SK-N-SH treated with all-trans-retinoic acid at 6 μM for 48 hours (cell line): ENCODE data around the gene TNNI3K.

Source experiments
- ARNTL ChIP-seq: fragments of 450-650 bp; formaldehyde crosslinking; IDR thresholded peaks from 2 replicates; pipeline ENCODE4 v1.5.0; 2020; ENCODE audit warnings: low read depth, mild to moderate bottlenecking, moderate library complexity, borderline replicate concordance
- BACH2 ChIP-seq: fragments of 250-450 bp; sonication (Bioruptor Pico); IDR thresholded peaks from 2 replicates; pipeline ENCODE4 v1.9.0; 2021; ENCODE audit warnings: mild to moderate bottlenecking, borderline replicate concordance
- CREB5 ChIP-seq: fragments of 250-450 bp; sonication (Bioruptor Pico); IDR thresholded peaks from 2 replicates; pipeline ENCODE4 v1.5.1; 2020; ENCODE audit warnings: low read depth, mild to moderate bottlenecking, moderate library complexity
- ESRRG ChIP-seq: fragments of 250-450 bp; sonication (Bioruptor Pico); IDR thresholded peaks from 2 replicates; pipeline ENCODE4 v1.6.1; 2021; ENCODE audit warnings: mild to moderate bottlenecking
- ISL1 ChIP-seq: fragments of 250-450 bp; sonication (Bioruptor Pico); IDR thresholded peaks from 2 replicates; pipeline ENCODE4 v2.1.2; 2022; ENCODE audit warnings: mild to moderate bottlenecking, moderate library complexity
- OSR1 ChIP-seq: fragments of 250-450 bp; sonication (Bioruptor Pico); IDR thresholded peaks from 2 replicates; pipeline ENCODE4 v1.8.0; 2022; ENCODE audit warnings: moderate library complexity, mild to moderate bottlenecking, inconsistent platforms
- RARB ChIP-seq: fragments of 250-450 bp; sonication (Bioruptor Pico); IDR thresholded peaks from 2 replicates; pipeline ENCODE4 v1.8.0; 2021; ENCODE audit warnings: mild to moderate bottlenecking, moderate library complexity
- ZC3H10 ChIP-seq: fragments of 250-450 bp; sonication (Bioruptor Pico); IDR thresholded peaks from 2 replicates; pipeline ENCODE4 v1.5.1; 2021; ENCODE audit warnings: mild to moderate bottlenecking, moderate library complexity
- ZFP3 ChIP-seq: fragments of 250-450 bp; sonication (Bioruptor Pico); IDR thresholded peaks from 2 replicates; pipeline ENCODE4 v1.5.0; 2020; ENCODE audit warnings: mild to moderate bottlenecking, moderate library complexity
- ZFP30 ChIP-seq: fragments of 450-650 bp; formaldehyde crosslinking; IDR thresholded peaks from 2 replicates; pipeline ENCODE4 v1.5.0; 2022; ENCODE audit warnings: mild to moderate bottlenecking, moderate library complexity
- TF ChIP-seq, protein P1 (sequence below): fragments of 250-450 bp; sonication (Bioruptor Pico); IDR thresholded peaks from 2 replicates; pipeline ENCODE4 v1.8.0; 2020; ENCODE audit warnings: mild to moderate bottlenecking, moderate library complexity, borderline replicate concordance
- TF ChIP-seq, protein P2 (sequence below): fragments of 250-450 bp; sonication (Bioruptor Pico); IDR thresholded peaks from 2 replicates; pipeline ENCODE4 v1.5.1; 2021; ENCODE audit warnings: mild to moderate bottlenecking, moderate library complexity
- TF ChIP-seq, protein P3 (sequence below): fragments of 250-450 bp; sonication (Bioruptor Pico); IDR thresholded peaks from 2 replicates; pipeline ENCODE4 v1.8.0; 2021; ENCODE audit warnings: low read depth, mild to moderate bottlenecking, moderate library complexity, borderline replicate concordance

DNA sequence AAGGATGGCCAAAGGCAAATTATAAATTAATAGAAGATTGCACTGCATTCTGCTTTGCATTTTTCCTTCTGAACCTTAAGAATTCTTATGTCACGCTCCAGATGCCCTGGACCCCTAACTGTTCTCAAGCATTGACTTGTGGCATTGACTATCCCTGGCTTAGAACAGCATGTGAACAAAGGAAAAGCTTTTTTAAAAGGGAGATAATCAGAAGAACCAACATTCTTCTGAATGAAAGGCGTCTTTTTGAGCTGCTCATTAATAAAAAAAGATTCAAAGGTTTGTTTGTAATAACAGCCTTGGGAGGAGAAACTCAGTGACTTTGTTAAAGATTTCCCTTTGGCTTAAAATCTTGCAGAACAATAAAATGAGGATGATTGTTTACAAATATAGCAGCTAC, 105.5 kb downstream of the TNNI3K start:
- no peak for TF ChIP-seq ZC3H10
- TF ChIP-seq ARNTL = no peak
- TF ChIP-seq RARB (CRISPR knock-in tag) = no peak
- no peak for TF ChIP-seq OSR1 (CRISPR knock-in tag)
- TF ChIP-seq, protein P1, sequence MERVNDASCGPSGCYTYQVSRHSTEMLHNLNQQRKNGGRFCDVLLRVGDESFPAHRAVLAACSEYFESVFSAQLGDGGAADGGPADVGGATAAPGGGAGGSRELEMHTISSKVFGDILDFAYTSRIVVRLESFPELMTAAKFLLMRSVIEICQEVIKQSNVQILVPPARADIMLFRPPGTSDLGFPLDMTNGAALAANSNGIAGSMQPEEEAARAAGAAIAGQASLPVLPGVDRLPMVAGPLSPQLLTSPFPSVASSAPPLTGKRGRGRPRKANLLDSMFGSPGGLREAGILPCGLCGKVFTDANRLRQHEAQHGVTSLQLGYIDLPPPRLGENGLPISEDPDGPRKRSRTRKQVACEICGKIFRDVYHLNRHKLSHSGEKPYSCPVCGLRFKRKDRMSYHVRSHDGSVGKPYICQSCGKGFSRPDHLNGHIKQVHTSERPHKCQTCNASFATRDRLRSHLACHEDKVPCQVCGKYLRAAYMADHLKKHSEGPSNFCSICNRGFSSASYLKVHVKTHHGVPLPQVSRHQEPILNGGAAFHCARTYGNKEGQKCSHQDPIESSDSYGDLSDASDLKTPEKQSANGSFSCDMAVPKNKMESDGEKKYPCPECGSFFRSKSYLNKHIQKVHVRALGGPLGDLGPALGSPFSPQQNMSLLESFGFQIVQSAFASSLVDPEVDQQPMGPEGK (CRISPR knock-in tag) = no peak
- TF ChIP-seq, protein P2, sequence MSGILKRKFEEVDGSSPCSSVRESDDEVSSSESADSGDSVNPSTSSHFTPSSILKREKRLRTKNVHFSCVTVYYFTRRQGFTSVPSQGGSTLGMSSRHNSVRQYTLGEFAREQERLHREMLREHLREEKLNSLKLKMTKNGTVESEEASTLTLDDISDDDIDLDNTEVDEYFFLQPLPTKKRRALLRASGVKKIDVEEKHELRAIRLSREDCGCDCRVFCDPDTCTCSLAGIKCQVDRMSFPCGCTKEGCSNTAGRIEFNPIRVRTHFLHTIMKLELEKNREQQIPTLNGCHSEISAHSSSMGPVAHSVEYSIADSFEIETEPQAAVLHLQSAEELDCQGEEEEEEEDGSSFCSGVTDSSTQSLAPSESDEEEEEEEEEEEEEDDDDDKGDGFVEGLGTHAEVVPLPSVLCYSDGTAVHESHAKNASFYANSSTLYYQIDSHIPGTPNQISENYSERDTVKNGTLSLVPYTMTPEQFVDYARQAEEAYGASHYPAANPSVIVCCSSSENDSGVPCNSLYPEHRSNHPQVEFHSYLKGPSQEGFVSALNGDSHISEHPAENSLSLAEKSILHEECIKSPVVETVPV = no peak
- no peak for TF ChIP-seq ESRRG (CRISPR knock-in tag)
- TF ChIP-seq, protein P3, sequence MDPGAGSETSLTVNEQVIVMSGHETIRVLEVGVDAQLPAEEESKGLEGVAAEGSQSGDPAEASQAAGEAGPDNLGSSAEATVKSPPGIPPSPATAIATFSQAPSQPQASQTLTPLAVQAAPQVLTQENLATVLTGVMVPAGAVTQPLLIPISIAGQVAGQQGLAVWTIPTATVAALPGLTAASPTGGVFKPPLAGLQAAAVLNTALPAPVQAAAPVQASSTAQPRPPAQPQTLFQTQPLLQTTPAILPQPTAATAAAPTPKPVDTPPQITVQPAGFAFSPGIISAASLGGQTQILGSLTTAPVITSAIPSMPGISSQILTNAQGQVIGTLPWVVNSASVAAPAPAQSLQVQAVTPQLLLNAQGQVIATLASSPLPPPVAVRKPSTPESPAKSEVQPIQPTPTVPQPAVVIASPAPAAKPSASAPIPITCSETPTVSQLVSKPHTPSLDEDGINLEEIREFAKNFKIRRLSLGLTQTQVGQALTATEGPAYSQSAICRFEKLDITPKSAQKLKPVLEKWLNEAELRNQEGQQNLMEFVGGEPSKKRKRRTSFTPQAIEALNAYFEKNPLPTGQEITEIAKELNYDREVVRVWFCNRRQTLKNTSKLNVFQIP (CRISPR knock-in tag) = no peak
- TF ChIP-seq ZFP30 = no peak
- no peak for TF ChIP-seq CREB5 (CRISPR knock-in tag)
- TF ChIP-seq ISL1 (CRISPR knock-in tag) = no peak
- no peak for TF ChIP-seq ZFP3
- TF ChIP-seq BACH2 = no peak
